ENCODE data around the gene THADA.

- no peak for TF ChIP-seq CTCF (conservative IDR thresholded peaks at IDR 0.05; ENCODE audit: low read length)
- TF ChIP-seq EZH2phosphoT487 (IDR thresholded peaks at IDR 0.05; ENCODE audit: borderline replicate concordance, low read depth, low read length): no peak
Observed at GRCh38 chr2:43289331-43289730, 306.5 kb downstream of the THADA start.

Measured in OCI-LY7 (cell line).